ENCODE data around the gene ACYP2.

ACYP2 gene

GRCh38 chr2:54329482-54330161 lies 214.2 kb downstream of the ACYP2 start:
- DNase-seq (ENCODE audit: low read depth in 2 of 2) = no peak

GRCh38 chr2:54330162-54330925 lies 214.9 kb downstream of the ACYP2 start:
- DNase-seq (ENCODE audit: low read depth in 2 of 2) = peak; percentile 79 to 81

- no peak for DNase-seq (ENCODE audit: low read depth in 2 of 2)
Observed at GRCh38 chr2:54330926-54331835, 215.8 kb downstream of the ACYP2 start.

- no peak for DNase-seq (ENCODE audit: low read depth in 2 of 2)
Observed at GRCh38 chr2:54332386-54332785, 217.0 kb downstream of the ACYP2 start.

- no peak for DNase-seq (ENCODE audit: low read depth in 2 of 2)
Observed at GRCh38 chr2:54336136-54336976, 220.9 kb downstream of the ACYP2 start.

GRCh38 chr2:54336977-54337255 lies 221.5 kb downstream of the ACYP2 start:
- DNase-seq (ENCODE audit: low read depth in 2 of 2) = no peak

- DNase-seq (ENCODE audit: low read depth in 2 of 2) = no peak
Observed at GRCh38 chr2:54341656-54342055, 226.2 kb downstream of the ACYP2 start.

GRCh38 chr2:54342603-54343002 lies 227.2 kb downstream of the ACYP2 start:
- no peak for DNase-seq (ENCODE audit: low read depth in 2 of 2)

- DNase-seq (ENCODE audit: low read depth in 2 of 2) = no peak
Observed at GRCh38 chr2:54347622-54348021, 232.2 kb downstream of the ACYP2 start.

- no peak for DNase-seq (ENCODE audit: low read depth in 2 of 2)
Observed at GRCh38 chr2:54348646-54349045, 233.2 kb downstream of the ACYP2 start.

GRCh38 chr2:54350426-54350825 lies 235.0 kb downstream of the ACYP2 start:
- DNase-seq (ENCODE audit: low read depth in 2 of 2) = no peak

- DNase-seq (ENCODE audit: low read depth in 2 of 2) = no peak
Observed at GRCh38 chr2:54353216-54353615, 237.8 kb downstream of the ACYP2 start.

Data from stimulated activated CD8-positive, alpha-beta memory T cell treated with anti-CD3 and anti-CD28 coated beads, Interleukin-15, amount 100 ng/mL, for 48 hours (primary cell).